Measurements from ENCODE around the gene SACM1L.
"Not testable (repeated sequence)": the region's sequence is repeated elsewhere in the genome, so short reads cannot be mapped to it uniquely, and the experiment has no call there.

SACM1L gene

GRCh38 chr3:45753095-45753494, 63.9 kb downstream of the SACM1L start:
- DNase-seq (ENCODE audit: low read depth, low spot score), result no peak
- no peak overlapping the region for H3K4me3 ChIP-seq (ENCODE audit: low read depth, low read length)
- TF ChIP-seq, protein P1, sequence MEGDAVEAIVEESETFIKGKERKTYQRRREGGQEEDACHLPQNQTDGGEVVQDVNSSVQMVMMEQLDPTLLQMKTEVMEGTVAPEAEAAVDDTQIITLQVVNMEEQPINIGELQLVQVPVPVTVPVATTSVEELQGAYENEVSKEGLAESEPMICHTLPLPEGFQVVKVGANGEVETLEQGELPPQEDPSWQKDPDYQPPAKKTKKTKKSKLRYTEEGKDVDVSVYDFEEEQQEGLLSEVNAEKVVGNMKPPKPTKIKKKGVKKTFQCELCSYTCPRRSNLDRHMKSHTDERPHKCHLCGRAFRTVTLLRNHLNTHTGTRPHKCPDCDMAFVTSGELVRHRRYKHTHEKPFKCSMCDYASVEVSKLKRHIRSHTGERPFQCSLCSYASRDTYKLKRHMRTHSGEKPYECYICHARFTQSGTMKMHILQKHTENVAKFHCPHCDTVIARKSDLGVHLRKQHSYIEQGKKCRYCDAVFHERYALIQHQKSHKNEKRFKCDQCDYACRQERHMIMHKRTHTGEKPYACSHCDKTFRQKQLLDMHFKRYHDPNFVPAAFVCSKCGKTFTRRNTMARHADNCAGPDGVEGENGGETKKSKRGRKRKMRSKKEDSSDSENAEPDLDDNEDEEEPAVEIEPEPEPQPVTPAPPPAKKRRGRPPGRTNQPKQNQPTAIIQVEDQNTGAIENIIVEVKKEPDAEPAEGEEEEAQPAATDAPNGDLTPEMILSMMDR (IDR thresholded peaks at IDR 0.05; ENCODE audit: low read depth, low read length), result no peak
- in situ Hi-C loops (cut with HindIII; ENCODE audit: low sequenced_read_pairs), result no loop called here

DNA sequence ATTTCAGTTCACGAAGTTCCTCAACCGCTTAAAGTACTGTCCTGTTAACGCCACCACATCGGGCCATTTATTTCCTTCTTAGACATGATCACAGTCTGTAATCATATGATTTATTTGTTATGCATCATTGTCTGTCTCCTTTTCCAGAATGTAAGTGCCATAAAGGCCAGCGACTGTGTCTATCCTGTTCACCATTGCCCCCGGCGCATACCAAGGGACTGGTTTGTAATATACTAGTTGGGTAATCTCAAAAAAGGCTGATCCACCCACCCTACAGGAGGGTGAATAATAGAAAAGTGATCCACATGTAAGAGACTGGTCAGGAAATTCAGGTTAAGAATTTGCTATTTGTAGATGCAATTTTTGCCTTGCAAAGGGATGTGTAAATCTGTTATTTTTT, 65.3 kb downstream of the SACM1L start:
- no peak overlapping the region for H3K4me3 ChIP-seq (ENCODE audit: low read depth, low read length)
- TF ChIP-seq, protein P1 (IDR thresholded peaks at IDR 0.05; ENCODE audit: low read depth, low read length), result no peak
- no peak for DNase-seq (ENCODE audit: low read depth, low spot score)
- in situ Hi-C loops (cut with HindIII; ENCODE audit: low sequenced_read_pairs), result no loop called here

GRCh38 chr3:45756055-45756454, 66.9 kb downstream of the SACM1L start:
- TF ChIP-seq, protein P1 (IDR thresholded peaks at IDR 0.05; ENCODE audit: low read depth, low read length), result no peak
- in situ Hi-C loops (cut with HindIII; ENCODE audit: low sequenced_read_pairs), result no loop called here
- no peak overlapping the region for H3K4me3 ChIP-seq (ENCODE audit: low read depth, low read length)
- DNase-seq (ENCODE audit: low read depth, low spot score), result no peak

GRCh38 chr3:45757141-45757540, 67.9 kb downstream of the SACM1L start:
- in situ Hi-C loops (cut with HindIII; ENCODE audit: low sequenced_read_pairs); DNase-seq (ENCODE audit: low read depth, low spot score); H3K4me3 ChIP-seq (ENCODE audit: low read depth, low read length): not testable (repeated sequence)

DNA sequence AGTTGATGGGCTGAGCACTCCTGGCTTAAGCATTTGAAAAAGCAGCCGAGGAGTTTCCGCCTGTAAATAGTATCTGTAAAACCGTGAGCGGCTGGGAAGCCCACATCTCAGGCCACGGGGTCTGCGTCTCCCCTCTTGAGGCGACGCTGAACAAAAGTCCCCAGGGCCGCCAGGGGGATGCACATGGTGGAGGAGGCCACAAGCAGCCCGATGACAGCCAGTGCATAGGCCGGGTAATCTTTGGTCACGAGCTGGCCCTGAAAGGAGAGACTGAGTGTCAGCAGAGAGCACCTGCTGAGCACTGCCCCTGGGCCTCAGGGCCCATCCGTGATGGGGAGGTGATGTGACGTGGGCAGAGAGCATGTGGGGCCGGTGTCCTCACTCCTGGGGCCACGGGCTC, 69.7 kb downstream of the SACM1L start:
- no peak overlapping the region for H3K4me3 ChIP-seq (ENCODE audit: low read depth, low read length)
- TF ChIP-seq, protein P1 (IDR thresholded peaks at IDR 0.05; ENCODE audit: low read depth, low read length), result no peak
- in situ Hi-C loops (cut with HindIII; ENCODE audit: low sequenced_read_pairs), result no loop called here
- DNase-seq (ENCODE audit: low read depth, low spot score), result no peak

GRCh38 chr3:45759851-45760250, 70.7 kb downstream of the SACM1L start:
- TF ChIP-seq, protein P1 (IDR thresholded peaks at IDR 0.05; ENCODE audit: low read depth, low read length), result no peak
- in situ Hi-C loops (cut with HindIII; ENCODE audit: low sequenced_read_pairs), result no loop called here
- no peak for DNase-seq (ENCODE audit: low read depth, low spot score)
- no peak overlapping the region for H3K4me3 ChIP-seq (ENCODE audit: low read depth, low read length)

GRCh38 chr3:45760878-45761711, 71.9 kb downstream of the SACM1L start:
- in situ Hi-C loops (cut with HindIII; ENCODE audit: low sequenced_read_pairs), result no loop called here
- TF ChIP-seq, protein P1 (IDR thresholded peaks at IDR 0.05; ENCODE audit: low read depth, low read length), result peak; percentile 89
- H3K4me3 ChIP-seq (ENCODE audit: low read depth, low read length), result no peak overlapping the region
- DNase-seq (ENCODE audit: low read depth, low spot score), result peak; percentile 52

Measured in astrocyte of the spinal cord (primary cell).